GM18526 (cell line): ENCODE results near the gene SOCS3.

Experiments used
- POLR2A ChIP-seq: IDR thresholded peaks from 3 replicates; pipeline ENCODE4 v1.6.1; 2011; ENCODE audit not compliant: insufficient read length; ENCODE audit errors: extremely low read depth

Gene SOCS3

DNA sequence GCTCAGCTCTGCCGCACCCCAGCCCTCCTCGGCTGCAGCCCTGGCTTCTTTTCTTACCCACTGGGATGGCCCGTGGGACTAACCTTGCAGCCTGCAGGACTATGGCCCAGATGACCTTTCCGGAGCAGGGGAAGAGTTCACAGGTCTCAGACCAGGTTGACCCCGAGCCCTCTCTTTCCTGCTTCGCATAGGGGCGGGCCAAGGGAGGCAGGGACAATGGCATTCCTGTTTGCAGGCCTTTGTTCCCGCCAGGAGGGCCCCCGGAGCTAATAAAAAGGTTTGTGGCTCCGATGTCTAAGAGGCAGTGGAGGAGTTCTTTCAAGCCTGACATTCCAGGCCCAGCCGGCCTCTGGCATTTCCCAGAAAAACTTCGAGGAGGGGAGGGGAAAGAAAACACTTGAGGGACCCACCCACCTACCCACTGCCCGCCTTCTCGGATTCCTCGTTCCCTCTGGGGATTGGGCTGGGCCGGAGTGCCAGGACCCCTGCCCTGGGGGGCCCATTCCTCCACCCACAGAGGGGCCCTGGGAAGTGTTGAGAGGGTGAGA lies 5.8 kb upstream of the SOCS3 start:
- TF ChIP-seq POLR2A, result no peak

- no peak for TF ChIP-seq POLR2A
Measured at GRCh38 chr17:78364436-78365281, 4.8 kb upstream of the SOCS3 start.

DNA sequence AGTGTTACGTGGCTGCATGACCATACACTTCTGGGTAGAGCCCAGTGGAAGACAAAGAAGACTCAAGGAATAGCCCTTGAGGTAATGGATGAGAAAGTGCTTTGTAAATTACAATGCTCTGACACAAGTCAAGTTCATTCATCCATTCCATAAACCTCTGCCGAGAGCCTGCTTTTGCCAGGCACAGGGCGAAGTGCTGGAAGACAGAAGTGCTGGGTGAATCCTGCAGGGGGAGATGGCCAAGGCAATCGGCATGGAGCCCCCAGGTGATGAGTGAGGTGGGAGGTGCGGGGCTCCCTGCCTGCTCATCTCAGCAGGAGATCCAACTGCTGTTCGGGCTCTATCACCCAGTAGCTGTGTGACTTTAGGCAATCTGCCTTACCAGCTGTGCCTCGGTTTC lies 2.8 kb upstream of the SOCS3 start:
- TF ChIP-seq POLR2A, result no peak

DNA sequence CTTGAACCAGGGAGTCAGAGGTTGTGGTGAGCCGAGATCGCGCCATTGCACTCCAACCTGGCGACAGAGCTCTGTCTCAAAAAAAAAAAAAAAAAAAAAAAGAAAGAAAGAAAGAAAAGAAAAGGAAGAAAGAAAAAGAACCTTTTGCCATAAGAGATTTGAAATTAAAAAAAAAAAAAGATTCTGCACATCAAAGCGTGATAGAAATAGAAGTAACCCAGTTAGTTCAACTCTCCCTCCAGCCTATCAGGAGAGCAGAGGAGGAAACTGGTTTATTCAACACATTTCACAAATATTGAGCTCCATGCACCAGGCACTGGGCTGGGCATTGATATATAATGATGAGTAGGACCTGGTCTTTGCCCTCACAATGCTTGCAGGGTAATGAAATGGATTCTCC lies 2.4 kb upstream of the SOCS3 start:
- TF ChIP-seq POLR2A, result no peak

DNA sequence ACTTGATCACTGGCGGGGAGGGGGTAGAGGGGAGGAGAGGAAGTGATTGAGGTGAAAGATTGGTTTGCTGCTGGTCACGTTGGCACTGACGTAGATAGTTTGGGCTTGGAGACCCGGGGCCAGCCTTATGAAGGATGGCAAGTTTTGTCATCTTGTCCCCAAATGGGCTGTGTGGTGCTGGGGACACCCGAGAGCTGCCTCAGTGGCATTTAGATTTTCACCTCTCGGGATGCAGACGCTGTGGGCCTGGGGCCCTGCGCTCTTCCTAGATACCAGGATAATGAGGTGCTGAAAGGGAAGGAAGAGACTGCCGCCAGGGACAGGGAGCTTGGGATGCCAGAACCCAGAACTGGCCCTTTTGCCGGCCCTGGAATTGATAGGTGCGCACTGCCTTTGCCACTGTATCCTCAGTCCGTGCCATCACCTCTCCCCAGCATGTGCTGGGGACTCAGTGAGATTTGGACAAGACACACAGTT lies 1.4 kb upstream of the SOCS3 start:
- no peak for TF ChIP-seq POLR2A

DNA sequence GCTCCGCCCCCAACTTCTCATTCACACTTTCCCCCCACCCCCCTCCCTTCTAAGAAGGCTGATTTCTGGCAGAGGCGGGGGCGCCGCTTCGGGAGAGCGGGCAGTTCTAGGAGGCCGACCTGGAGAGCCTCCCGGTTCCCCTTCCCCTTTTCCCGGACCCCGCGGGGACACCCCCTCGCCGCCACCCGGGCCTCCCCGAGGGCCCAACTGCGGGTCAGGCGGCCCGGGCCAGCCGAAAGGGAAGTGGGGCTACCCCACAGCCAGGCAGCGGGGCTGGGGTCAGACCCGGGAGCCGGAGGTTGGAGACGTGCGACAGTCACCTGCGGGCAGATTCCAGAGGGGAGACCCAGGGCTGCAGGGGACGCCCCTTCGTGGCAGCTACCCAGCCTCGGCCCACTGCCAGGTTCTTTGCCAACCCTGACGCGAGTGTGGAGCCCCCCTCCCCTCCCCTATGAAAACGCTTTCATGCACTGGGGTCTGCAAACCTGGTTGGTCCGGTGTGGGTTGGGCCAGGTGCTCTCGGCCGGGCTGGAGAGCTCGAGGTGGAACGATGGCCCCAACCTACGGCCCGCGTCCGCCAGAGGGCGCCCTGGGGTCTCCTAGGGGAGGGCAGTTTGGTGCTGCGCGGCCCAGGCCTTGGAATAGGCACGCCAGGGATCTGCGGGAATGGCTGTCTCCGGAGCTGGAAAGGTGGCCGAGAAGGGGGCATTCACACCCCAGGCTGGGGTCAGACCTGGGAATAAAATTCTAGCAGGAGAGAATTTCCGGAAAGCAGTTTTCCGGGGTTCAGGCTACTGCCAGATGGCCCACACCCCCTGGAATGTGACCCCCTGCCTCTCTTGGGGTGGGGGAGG lies 721 bp upstream of the SOCS3 start:
- TF ChIP-seq POLR2A, result no peak

GRCh38 chr17:78359321-78359996 lies 418 bp downstream of the SOCS3 start:
- TF ChIP-seq POLR2A, result no peak

DNA sequence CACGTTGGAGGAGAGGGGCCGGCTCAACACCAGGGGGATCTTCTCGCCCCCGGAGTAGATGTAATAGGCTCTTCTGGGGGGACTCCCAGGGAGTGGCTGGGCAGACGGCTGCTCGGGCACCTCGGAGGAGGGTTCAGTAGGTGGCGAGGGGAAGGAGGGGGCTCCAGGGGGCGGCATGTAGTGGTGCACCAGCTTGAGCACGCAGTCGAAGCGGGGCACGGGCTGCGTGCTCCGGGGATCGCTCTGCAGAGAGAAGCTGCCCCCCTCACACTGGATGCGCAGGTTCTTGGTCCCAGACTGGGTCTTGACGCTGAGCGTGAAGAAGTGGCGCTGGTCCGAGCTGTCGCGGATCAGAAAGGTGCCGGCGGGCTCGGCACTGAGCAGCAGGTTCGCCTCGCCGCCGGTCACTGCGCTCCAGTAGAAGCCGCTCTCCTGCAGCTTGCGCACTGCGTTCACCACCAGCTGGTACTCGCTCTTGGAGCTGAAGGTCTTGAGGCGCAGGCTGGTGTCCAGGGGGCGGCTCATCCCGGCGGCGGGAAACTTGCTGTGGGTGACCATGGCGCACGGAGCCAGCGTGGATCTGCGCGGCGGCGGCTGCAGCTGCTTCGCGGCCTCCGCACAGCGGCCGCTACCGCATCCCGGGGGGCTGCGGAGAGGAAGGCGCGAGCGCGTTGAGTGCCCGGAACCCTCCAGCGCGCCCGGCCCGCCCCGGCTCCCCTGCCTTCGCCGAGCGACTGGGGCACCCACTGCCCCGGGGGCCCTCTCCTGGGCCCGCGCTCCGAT lies 1.1 kb downstream of the SOCS3 start:
- no peak for TF ChIP-seq POLR2A

DNA sequence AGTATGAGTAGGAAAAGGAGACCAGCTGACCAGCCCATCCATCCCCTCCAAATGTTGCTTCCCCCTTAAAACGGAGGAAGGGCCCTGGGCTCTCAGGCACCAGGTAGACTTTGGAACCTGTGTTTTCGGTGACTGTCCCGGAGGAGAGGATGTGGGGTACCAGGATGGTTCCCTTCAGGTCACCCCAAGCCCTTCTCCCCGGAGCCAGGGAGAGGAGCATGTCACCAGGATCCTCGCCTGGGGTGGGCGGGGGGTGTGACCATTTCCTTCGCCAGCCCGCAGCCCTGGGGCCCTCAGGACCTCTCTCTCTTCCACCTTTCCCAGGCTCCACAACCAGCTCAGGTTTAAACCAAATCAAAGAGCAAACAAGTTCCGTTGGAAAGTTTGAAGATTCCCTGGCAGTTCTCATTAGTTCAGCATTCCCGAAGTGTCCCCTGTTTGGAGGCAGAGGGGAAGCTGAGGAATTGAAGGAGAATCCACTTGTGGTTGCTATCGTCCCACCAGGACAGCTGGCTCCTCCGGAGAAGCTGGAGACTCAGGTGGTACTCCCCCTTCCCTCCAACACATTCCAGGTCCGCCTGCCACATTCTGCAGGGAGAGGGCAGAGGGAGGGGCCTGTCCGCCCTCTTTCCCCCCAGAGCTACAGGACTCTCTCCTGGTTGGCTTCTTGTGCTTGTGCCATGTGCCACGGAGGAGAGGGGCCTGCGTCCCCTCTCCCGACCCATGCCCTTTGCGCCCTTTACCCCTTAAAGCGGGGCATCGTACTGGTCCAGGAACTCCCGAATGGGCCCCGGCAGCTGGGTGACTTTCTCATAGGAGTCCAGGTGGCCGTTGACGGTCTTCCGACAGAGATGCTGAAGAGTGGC lies 2.0 kb downstream of the SOCS3 start:
- no peak for TF ChIP-seq POLR2A

GRCh38 chr17:78357177-78357586 lies 2.7 kb downstream of the SOCS3 start:
- TF ChIP-seq POLR2A, result no peak

DNA sequence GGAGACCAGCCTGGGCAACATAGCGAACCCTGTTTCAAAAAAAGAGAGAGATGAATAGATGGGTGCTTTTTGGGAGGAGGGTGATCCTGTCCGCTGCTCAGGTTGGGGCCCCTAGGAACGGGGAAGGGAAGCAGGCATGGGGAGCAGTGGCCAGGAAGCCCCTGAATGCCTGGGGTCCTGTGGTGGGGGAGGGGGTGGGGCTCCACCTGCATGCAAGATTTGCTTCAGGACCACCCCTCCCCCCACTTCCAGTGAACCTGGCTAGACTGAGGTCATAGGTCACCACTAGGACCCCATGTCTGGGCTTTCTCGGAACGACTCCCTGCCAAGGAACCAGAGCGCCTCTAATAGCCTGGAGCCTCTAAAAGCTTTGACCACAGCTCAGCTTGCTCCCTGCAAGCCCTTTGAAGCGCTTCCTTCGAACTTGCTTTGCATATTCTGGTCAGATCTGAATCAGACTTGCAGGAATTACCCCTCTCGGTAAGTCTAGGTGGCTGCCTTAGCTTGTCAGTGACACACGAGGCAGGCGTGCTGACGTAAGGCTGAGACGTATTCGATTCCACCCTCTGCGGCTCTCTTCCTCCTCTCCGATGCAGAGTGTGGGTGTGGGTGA lies 3.7 kb downstream of the SOCS3 start:
- peak; percentile 49 for TF ChIP-seq POLR2A

- no peak for TF ChIP-seq POLR2A
Measured at GRCh38 chr17:78355701-78356100, 4.2 kb downstream of the SOCS3 start.

DNA sequence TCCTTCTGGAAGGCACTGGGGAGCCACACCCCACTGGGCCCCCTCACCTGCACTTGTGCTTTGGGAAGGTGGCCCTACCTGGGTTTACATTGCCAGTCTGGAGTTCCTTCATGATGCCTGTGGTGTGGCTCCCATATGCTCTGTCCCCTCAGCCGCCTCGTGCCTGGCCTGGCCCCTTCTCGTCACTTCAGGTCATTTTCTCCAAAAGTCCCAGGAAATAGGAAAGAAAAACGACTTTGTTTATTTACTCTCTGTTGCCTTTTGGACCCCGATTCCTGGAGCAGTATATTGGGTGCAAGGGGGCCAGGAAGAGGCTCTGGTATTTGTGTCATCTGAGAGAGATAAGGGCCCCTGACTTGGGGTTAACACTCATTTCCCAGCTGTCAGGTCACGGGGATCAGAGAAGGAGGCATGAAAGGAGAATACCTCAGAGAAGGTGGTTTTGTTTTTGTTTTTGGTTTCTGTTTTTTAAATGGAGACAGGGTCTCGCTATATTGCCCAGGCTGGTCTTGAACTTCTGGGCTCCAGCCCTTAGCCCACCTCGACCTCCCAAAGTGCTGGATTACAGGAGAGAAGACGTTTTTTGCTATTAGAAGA lies 4.7 kb downstream of the SOCS3 start:
- no peak for TF ChIP-seq POLR2A
